ENCODE data around the gene WFDC1. TPM values are rescaled to one million over a fixed set of nuclear protein-coding genes. Genes with fewer than 3 reads are reported as not detected.

The WFDC1 gene
- total RNA-seq, 1 donor from 2014 or later: 0.34 TPM

- Histone ChIP-seq H3K9ac (ENCODE audit: low read length) (no peak overlapping the region), H3K4me3 (ENCODE audit: insufficient read depth, low read depth, low read length) (no peak overlapping the region), H3K79me2 (ENCODE audit: insufficient read depth, low read length) (no peaks in the 10 kb centered on the region), H3K27me3 (ENCODE audit: insufficient read depth, low read length) (peaks cover 10% of the 10 kb centered on the region), H2AFZ (ENCODE audit: low read depth, low read length) (no peak overlapping the region), H3K36me3 (ENCODE audit: insufficient read depth, low read length) (no peaks in the 10 kb centered on the region), H3K27ac (ENCODE audit: low read depth, low read length) (no peak overlapping the region), H4K20me1 (ENCODE audit: insufficient read depth, low read length) (peaks cover 4% of the 10 kb centered on the region), H3K9me3 (ENCODE audit: insufficient read depth, low read depth, low read length) (no peaks in the 10 kb centered on the region), H3K4me1 (ENCODE audit: insufficient read depth, low read length) (peaks cover 16% of the 10 kb centered on the region), H3K4me2 (ENCODE audit: low read length) (no peak overlapping the region)
- TF ChIP-seq EZH2 (IDR thresholded peaks at IDR 0.05; ENCODE audit: insufficient read depth, low read length): no peak
- no peak for TF ChIP-seq CTCF (IDR thresholded peaks at IDR 0.05; ENCODE audit: insufficient read depth, low read depth, low read length)
- DNase-seq (ENCODE audit: low read depth) (no peak), FAIRE-seq (no peak)
- H3K4me3 Mint-ChIP-seq (ENCODE audit: unreplicated experiment): no peak overlapping the region
- no peaks in the 10 kb centered on the region for H3K36me3 Mint-ChIP-seq (ENCODE audit: low read depth, unreplicated experiment)
- peaks cover 35% of the 10 kb centered on the region for H3K27me3 Mint-ChIP-seq (ENCODE audit: low read depth, unreplicated experiment)
- H3K27ac Mint-ChIP-seq (ENCODE audit: unreplicated experiment): peak overlapping the region; percentile 18
- peaks cover 22% of the 10 kb centered on the region for H3K4me1 Mint-ChIP-seq (ENCODE audit: low read depth, unreplicated experiment)
- no peaks in the 10 kb centered on the region for H3K9me3 Mint-ChIP-seq (ENCODE audit: unreplicated experiment)
These were observed 64.6 kb downstream of the WFDC1 start for GRCh38 chr16:84359326-84359725.

GRCh38 chr16:84360170-84360569 is 65.5 kb downstream of the WFDC1 start:
- Histone ChIP-seq H3K36me3 (ENCODE audit: insufficient read depth, low read length) (no peaks in the 10 kb centered on the region), H3K9me3 (ENCODE audit: insufficient read depth, low read depth, low read length) (no peaks in the 10 kb centered on the region), H3K4me3 (ENCODE audit: insufficient read depth, low read depth, low read length) (no peak overlapping the region), H2AFZ (ENCODE audit: low read depth, low read length) (no peak overlapping the region), H3K79me2 (ENCODE audit: insufficient read depth, low read length) (no peaks in the 10 kb centered on the region), H4K20me1 (ENCODE audit: insufficient read depth, low read length) (peaks cover 4% of the 10 kb centered on the region), H3K4me2 (ENCODE audit: low read length) (peak overlapping the region; percentile 5), H3K9ac (ENCODE audit: low read length) (no peak overlapping the region), H3K4me1 (ENCODE audit: insufficient read depth, low read length) (peaks cover 16% of the 10 kb centered on the region), H3K27ac (ENCODE audit: low read depth, low read length) (no peak overlapping the region), H3K27me3 (ENCODE audit: insufficient read depth, low read length) (peaks cover 10% of the 10 kb centered on the region)
- H3K27ac Mint-ChIP-seq (ENCODE audit: unreplicated experiment): no peak overlapping the region
- H3K4me3 Mint-ChIP-seq (ENCODE audit: unreplicated experiment): no peak overlapping the region
- TF ChIP-seq CTCF (IDR thresholded peaks at IDR 0.05; ENCODE audit: insufficient read depth, low read depth, low read length): no peak
- no peak for TF ChIP-seq EZH2 (IDR thresholded peaks at IDR 0.05; ENCODE audit: insufficient read depth, low read length)
- peaks cover 22% of the 10 kb centered on the region for H3K4me1 Mint-ChIP-seq (ENCODE audit: low read depth, unreplicated experiment)
- peaks cover 35% of the 10 kb centered on the region for H3K27me3 Mint-ChIP-seq (ENCODE audit: low read depth, unreplicated experiment)
- FAIRE-seq: no peak
- H3K9me3 Mint-ChIP-seq (ENCODE audit: unreplicated experiment): no peaks in the 10 kb centered on the region
- no peaks in the 10 kb centered on the region for H3K36me3 Mint-ChIP-seq (ENCODE audit: low read depth, unreplicated experiment)
- peak; percentile 55 for DNase-seq (ENCODE audit: low read depth)

GRCh38 chr16:84360748-84361147 is 66.1 kb downstream of the WFDC1 start:
- Histone ChIP-seq H4K20me1 (ENCODE audit: insufficient read depth, low read length) (peaks cover 4% of the 10 kb centered on the region), H3K4me2 (ENCODE audit: low read length) (no peak overlapping the region), H3K79me2 (ENCODE audit: insufficient read depth, low read length) (no peaks in the 10 kb centered on the region), H3K36me3 (ENCODE audit: insufficient read depth, low read length) (no peaks in the 10 kb centered on the region), H3K4me3 (ENCODE audit: insufficient read depth, low read depth, low read length) (no peak overlapping the region), H3K4me1 (ENCODE audit: insufficient read depth, low read length) (peaks cover 16% of the 10 kb centered on the region), H2AFZ (ENCODE audit: low read depth, low read length) (no peak overlapping the region), H3K9me3 (ENCODE audit: insufficient read depth, low read depth, low read length) (no peaks in the 10 kb centered on the region), H3K27me3 (ENCODE audit: insufficient read depth, low read length) (peaks cover 9% of the 10 kb centered on the region), H3K9ac (ENCODE audit: low read length) (no peak overlapping the region), H3K27ac (ENCODE audit: low read depth, low read length) (no peak overlapping the region)
- FAIRE-seq: no peak
- Mint-ChIP-seq H3K9me3 (ENCODE audit: unreplicated experiment) (no peaks in the 10 kb centered on the region), H3K27ac (ENCODE audit: unreplicated experiment) (no peak overlapping the region), H3K36me3 (ENCODE audit: low read depth, unreplicated experiment) (no peaks in the 10 kb centered on the region), H3K27me3 (ENCODE audit: low read depth, unreplicated experiment) (peaks cover 38% of the 10 kb centered on the region), H3K4me3 (ENCODE audit: unreplicated experiment) (no peak overlapping the region), H3K4me1 (ENCODE audit: low read depth, unreplicated experiment) (peaks cover 22% of the 10 kb centered on the region)
- no peak for TF ChIP-seq CTCF (IDR thresholded peaks at IDR 0.05; ENCODE audit: insufficient read depth, low read depth, low read length)
- no peak for TF ChIP-seq EZH2 (IDR thresholded peaks at IDR 0.05; ENCODE audit: insufficient read depth, low read length)
- DNase-seq (ENCODE audit: low read depth): no peak

Data from astrocyte (in vitro differentiated cells and primary cell).